Stromal cell of bone marrow (primary cell): ENCODE results near the gene FFAR3.
A peak's percentile ranks its signal among the peaks of the same experiment; 100 is the strongest.

Experiments
- DNase-seq: peaks from one replicate; pipeline ENCODE4 v3.0.0-alpha.2; 2012; ENCODE audit warnings: low read depth

FFAR3 gene

GRCh38 chr19:35357867-35358573 is at the start of gene FFAR3:
Gene FFAR3, plus strand, starts transcription at chr19:35358460. Its CDS starts 431 bp downstream, at chr19:35358891.
- no peak for DNase-seq

- DNase-seq, result no peak
Measured at GRCh38 chr19:35308910-35309309, 49.4 kb upstream of the FFAR3 start.

GRCh38 chr19:35309481-35310279 is 48.6 kb upstream of the FFAR3 start:
- DNase-seq, result no peak

- no peak for DNase-seq
Measured at GRCh38 chr19:35310331-35310730, 47.9 kb upstream of the FFAR3 start.

- no peak for DNase-seq
Measured at GRCh38 chr19:35310811-35311465, 47.3 kb upstream of the FFAR3 start.

GRCh38 chr19:35311901-35312665 is 46.2 kb upstream of the FFAR3 start:
- DNase-seq, result no peak

- DNase-seq, result no peak
Measured at GRCh38 chr19:35313587-35313986, 44.7 kb upstream of the FFAR3 start.

- DNase-seq, result no peak
Measured at GRCh38 chr19:35314031-35314430, 44.2 kb upstream of the FFAR3 start.

GRCh38 chr19:35314858-35315470 is 43.3 kb upstream of the FFAR3 start:
- no peak for DNase-seq

- DNase-seq, result no peak
Measured at GRCh38 chr19:35315883-35316282, 42.4 kb upstream of the FFAR3 start.

GRCh38 chr19:35316560-35316959 is 41.7 kb upstream of the FFAR3 start:
- no peak for DNase-seq

GRCh38 chr19:35317464-35318043 is 40.7 kb upstream of the FFAR3 start:
- DNase-seq, result no peak

- DNase-seq, result peak; percentile 68
Measured at GRCh38 chr19:35318679-35319448, 39.4 kb upstream of the FFAR3 start.

GRCh38 chr19:35320065-35320713 is 38.1 kb upstream of the FFAR3 start:
- DNase-seq, result no peak

- DNase-seq, result no peak
Measured at GRCh38 chr19:35321291-35321690, 37.0 kb upstream of the FFAR3 start.

- DNase-seq, result no peak
Measured at GRCh38 chr19:35322014-35322413, 36.2 kb upstream of the FFAR3 start.

GRCh38 chr19:35327642-35328041 is 30.6 kb upstream of the FFAR3 start:
- no peak for DNase-seq

- no peak for DNase-seq
Measured at GRCh38 chr19:35328851-35329285, 29.4 kb upstream of the FFAR3 start, which contains the start of gene CD22. Gene CD22, plus strand, starts transcription at chr19:35329187. Its CDS starts 2,854 bp downstream, at chr19:35332041.

GRCh38 chr19:35329323-35329722 is 28.9 kb upstream of the FFAR3 start:
- DNase-seq, result no peak

- DNase-seq, result no peak
Measured at GRCh38 chr19:35330475-35330874, 27.8 kb upstream of the FFAR3 start.
